Measurements from ENCODE around the gene RNU6-1.

The RNU6-1 gene

DNA sequence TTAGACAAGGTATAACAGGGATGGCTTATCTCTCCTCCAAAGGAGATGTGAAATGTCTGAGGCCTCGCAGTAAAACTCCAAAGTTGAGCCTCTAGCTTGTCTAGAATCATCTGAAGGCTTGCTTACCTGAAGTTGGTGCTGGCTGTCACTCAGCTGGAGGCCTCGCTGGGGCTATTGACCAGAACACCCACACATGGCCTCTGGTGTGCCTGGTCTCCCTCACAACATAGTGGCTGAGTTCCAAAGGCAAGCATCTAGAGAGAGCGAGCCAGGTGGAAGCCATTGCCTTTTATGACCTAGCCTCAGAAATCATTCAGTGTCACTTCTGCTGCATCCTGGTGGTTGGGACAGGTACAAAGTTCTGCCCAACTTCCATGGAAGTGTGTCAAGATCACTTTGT lies 17.4 kb upstream of the RNU6-1 start:
- DNase-seq (ENCODE audit: low spot score), result no peak

DNA sequence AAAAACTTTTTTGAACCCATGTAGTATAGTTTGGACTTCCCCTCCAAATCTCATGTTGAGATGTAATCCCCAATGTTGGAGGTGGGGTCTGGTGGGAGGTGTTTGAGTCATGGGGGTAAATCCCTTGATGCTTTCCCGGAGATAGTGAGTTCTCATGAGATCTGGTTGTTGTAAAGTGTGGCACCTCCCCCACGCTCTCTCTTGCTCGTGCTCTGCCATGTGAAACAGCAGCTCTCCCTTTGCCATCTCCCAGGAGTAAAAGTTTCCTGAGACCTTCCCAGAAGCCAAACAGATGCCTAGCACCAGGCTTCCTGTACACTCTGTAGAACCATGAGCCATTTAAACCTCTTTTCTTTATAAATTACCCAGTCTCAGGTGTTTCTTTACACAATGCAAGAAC lies 16.0 kb upstream of the RNU6-1 start:
- DNase-seq (ENCODE audit: low spot score), result no peak

DNA sequence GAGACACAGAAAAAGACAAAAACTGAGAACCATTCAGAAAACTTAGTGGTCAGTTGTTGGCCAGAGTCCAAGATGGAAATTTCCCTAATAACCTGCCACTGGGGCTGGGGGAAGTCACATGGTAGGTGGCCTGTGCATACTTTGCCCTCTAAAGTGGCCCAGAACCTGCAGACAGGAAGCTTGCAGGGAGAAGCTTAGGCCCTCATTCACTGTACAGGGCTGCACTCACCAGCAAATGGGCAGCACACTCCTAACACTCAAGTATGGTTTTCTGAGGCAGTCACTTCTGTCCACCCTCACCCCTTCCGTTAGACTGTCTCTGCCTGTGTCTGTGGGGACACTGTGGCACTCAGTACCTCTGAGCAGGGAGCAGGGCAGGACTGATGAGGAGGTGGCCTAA lies 14.5 kb upstream of the RNU6-1 start:
- no peak for DNase-seq (ENCODE audit: low spot score)

DNA sequence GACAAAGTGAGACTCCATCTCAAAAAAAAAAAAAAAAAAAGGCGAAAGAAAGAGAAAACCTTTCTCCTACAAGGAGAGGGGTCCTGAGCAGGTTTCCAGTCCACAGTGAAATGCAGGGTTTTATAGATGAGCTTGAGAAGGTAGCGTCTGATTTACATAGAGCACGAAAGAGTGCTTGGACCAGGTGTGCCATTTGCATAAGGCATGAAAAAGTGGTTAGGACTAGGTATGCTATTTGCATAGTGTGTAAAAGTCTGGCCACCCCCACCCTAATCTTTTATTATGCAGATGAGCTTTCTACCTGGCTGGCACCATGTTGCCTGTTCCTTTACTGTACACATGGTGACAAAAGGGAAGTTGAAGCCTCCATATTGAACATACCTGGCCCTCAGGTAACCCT lies 13.6 kb upstream of the RNU6-1 start:
- no peak for DNase-seq (ENCODE audit: low spot score)

DNA sequence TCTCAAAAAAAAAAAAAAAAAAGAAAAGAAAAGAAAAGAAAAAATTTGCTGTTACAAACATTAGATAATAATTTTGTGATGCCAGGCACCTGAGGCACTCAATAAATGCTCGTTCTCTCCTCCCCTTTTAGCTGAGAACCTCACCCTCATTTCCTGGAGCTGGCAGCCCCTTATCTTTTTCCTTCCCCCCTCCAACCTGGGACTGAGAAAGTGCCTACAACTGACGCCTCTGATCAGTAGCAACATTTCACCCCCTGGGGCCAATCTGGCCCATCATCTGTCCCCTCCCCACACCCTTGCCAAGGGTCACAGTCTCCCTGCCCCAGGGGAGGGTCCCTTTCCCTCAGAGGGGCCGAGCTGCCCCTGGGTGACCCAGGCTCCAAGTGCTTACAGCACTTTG lies 12.6 kb upstream of the RNU6-1 start:
- DNase-seq (ENCODE audit: low spot score), result no peak

DNA sequence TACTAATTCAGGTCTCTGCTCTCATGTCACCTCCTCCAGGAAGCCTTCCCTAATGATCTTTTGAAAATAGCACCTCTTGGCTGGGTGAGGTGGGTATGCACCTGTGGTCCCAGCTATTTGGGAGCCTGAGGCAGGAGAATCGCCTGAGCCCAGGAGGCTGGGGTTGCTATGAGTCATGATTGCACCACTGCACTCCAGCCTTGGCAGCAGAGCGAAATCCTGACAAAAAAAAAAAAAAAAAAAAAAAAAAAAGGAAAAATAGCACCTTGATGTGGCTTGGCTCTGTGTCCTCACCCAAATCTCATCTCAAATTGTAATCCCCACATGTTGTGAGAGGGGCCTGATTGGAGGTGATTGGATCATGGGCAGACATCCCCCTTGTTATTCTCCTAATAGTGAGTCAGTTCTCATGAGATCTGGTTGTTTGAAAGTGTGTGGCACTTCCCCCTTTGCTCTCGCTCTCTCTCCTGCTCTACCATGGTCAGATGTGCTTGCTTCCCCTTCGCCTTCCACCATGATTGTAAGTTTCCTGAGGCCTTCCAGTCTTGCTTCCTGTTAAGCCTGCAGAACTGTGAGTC lies 11.2 kb upstream of the RNU6-1 start:
- DNase-seq (ENCODE audit: low spot score), result no peak

DNA sequence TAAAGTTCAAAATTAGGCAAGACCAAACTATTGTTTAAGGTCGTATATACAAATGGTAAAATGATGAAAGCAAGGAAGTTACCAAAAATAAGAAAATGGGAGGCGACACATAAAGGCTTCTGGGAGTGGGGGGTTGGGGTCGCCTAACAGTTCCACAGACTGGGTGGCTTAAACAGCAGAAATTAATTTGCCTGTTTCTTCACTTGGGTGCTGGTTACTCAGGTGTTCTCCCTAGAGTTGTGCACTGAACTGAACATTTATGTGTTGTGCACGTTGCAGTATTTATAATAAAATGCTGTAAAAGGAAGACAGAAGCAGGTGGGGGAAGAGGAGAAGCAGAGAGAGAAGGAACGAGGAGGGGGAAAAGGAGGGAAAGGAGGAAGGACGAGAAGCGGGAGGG lies 10.5 kb upstream of the RNU6-1 start:
- DNase-seq (ENCODE audit: low spot score), result no peak

DNA sequence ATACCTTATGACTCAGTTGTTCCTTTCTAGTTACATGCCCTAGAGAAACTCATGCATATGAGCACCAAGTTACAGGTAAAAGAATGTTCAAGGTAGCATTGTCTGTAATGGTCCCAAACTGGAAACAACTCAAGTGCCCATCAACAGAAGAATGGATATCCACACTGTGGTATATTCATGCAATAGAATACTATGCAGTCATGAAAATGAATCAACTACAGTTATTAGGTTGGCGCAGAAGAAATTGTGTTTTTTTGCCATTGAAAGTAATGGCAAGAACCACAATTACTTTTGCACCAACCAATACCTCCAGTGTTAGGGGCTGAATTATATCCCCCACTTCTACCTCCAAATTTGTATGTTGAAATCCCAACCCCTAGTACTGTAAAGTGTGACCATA lies 9.7 kb upstream of the RNU6-1 start:
- no peak for DNase-seq (ENCODE audit: low spot score)

DNA sequence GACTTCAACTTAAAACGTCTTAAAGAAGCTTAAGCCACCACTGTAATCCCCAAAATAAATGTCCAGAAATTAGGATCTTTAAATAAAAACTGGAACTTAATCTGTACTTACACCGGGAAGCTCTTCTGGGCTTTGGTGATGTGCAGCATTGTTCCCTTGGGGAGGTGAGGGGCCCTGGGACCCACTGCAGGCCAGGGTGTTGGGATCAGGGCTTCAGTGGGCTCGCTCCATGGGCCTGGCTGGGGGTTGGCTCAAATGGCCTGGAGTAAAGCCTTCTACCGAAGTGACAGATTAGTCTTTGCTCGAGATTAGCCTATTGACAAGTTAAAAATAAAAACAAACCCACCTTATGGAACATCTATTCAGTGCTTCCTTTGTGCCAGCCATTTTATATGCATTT lies 6.1 kb upstream of the RNU6-1 start:
- no peak for DNase-seq (ENCODE audit: low spot score)

DNA sequence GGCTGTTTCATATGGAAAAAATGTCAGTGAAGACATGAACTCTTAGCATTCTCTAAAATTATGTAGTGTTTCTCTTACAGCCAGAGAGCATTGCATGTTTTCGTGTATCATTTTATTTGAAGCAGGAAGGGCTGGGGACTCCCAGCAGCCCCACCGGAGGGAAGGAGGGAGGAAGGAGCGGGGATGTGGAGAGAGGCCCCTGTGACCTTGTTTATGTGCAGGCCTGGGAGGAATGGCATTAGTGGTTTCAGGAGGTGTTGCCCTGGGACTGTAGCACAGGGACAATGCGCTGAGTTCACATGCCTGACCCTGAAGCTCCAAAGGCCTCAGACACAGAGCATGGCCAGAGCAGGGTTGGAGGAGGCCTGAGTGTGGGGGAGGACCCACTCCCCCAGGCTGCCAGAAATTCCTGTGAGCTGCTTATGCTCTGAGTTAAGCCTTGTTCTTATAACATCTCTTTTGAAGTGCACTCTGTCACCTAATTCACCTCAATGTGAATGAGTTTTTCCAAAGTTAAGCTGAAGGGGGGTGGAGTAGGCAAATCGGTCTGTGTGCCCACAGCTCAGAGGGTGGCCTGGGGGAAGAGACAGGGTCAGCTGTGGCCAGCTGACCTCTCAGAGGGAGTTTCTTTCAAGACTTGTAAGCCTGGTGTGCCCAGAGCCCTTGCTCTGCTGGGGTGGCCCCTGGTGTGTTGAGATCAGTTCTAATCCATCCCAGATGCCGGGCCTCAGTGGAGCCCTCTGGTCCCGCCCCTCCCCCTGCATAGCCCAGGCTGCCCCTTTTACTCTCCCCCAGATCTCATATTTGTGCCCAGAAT lies 3.9 kb upstream of the RNU6-1 start:
- no peak for DNase-seq (ENCODE audit: low spot score)

DNA sequence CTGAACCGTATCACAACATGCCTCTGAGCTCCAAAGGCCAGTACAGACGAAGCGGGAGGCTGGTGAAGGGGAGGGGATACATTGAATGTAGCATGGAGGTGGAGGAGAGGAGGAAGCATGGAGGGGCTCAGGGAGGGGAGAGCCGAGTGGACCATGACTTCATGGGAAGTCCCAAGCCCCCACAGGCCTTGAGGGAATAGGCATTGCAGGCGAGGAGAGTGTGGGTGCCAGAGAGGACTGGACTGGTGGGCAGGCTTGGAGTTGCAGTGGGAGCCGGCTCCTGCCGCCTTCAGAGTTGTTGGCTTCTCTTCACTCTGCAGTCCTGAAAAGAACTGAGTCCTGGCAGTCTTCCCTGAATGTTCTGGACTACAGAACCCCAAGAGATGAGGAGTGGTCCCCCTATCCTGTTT lies 3.3 kb upstream of the RNU6-1 start:
- no peak for DNase-seq (ENCODE audit: low spot score)

DNA sequence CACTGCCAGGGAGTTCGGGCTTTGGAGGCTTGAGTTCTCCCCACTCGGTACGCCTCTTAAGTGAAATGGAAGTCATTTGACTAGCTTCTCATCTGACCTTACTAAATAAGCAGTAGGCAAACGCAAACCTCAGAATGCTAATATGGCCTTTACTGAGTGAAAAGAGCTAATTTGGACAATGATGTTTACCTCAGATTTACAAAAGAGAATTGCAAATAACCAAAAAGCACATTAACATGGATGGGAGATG lies 1.6 kb upstream of the RNU6-1 start:
- DNase-seq (ENCODE audit: low spot score), result no peak

DNA sequence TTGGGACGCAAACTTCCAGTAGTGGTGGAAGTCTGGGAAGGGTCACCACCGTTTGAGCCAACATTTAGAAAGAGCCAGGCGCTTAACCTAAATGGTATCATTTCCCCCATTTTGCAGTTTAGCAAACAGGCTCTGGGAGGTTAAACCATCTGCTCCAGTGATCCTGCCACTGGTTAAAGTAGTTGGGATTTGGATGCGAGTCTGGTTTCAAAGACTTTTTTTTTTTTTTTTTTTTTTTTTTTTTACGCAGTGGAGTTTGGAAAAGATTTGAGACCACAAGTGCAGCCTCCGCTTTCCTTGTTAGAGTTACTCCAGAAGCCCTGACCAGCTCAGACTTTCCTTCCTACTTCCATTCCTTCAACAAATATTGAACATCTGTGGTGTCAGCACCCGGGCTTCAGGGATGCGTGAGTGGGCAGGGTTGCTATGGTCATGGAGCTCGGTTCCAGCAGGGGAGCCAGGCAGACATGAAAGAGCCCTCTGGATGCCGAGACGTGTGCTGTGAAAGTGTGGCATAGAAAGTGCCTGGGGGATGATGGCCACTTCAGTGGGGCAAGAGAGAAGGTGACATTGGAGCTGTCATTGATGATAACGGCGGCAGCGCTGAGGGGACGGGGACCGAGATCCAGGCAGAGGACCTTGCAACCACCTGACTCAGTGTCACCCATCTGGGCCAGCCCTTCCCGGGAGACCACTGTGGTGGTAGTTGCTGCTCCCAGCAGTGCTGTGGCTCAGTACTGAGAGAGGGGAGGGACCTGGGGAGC lies 1.1 kb upstream of the RNU6-1 start:
- DNase-seq (ENCODE audit: low spot score), result peak; percentile 43

DNA sequence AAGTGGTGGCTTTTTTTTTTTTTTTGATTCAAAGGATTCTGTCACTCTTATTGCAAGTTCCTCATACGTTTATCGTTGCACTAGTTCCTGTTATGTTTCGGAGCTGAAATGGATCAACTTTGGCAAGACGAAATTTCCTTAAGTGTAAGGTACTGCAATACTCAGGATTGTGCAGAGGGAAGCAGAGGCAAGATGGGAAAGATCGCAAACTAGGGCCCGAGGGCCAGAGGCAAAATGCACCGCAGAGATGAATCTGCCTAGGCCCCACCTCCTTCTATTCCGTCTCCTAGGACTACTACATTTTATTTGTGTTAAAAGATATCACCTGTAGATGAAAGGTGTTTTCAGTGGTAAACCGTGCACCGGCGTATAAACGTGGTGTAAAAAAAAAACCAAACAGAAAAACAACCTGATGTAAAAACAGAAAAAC lies 331 bp downstream of the RNU6-1 start:
- DNase-seq (ENCODE audit: low spot score), result no peak

DNA sequence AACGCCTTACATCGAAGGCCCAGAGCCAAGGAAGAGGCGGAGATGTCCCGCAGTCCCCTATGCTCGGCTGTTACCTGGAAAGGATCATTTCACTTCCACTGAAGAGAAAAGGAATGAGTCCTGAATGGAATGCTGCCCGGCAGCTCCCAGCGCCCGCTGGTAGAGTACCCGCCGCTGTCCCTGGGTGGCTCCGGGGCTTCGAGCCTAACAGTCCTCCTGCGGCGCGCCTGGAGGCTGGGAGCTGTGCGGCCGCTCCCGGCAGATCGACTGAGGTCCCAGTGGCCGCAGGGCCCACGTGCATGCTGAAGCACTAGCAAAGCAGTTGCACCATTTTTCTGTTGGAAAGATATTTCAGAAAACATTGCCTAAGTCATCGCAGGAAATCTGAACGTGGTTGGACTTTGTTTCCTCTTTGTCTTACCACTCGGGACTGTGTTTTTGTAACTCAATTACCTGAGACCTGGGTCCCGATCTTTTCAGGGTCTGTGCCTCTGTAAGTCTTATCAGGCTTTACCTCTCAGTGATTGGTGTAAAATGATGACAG lies 984 bp downstream of the RNU6-1 start:
- peak; percentile 44 for DNase-seq (ENCODE audit: low spot score)

DNA sequence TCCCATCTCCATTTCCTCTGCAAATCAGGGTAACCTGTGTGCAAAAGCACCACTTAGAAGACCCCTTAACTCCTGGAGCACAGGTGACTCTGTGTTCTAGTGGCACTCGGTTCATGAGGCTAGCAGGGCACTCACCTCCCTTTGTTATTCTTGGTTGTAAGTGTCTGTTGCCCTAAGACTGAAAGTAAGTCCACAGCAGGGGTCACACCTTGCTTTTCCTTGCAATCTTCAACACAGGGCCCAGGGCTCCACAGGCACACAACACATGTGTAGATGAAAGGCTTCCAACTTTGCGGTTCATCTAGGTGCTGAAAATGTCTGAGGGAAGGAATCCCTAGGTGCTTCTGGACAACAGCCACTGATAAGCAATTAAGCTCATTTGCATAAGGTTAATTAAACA lies 2.9 kb downstream of the RNU6-1 start:
- DNase-seq (ENCODE audit: low spot score), result no peak

DNA sequence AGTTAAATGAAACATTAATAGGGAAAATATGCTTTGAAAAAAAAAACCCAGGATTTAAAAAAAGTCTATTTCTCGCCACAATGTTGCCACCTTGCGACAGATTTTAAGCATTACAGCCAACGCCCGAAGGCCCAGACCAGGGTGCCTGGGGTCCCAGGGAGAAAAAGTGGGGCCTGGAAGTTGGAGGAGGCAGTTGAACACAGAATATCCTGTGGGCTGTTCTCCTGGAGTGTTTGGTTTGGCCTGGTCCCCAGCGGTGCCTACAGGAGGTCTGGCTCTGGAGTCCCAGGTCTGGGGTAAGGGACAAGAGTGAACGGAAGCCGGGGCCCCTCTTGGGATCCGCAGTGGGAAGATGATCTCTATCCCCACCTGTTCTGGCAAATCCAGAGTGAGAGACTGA lies 3.4 kb downstream of the RNU6-1 start:
- peak; percentile 57 for DNase-seq (ENCODE audit: low spot score)

DNA sequence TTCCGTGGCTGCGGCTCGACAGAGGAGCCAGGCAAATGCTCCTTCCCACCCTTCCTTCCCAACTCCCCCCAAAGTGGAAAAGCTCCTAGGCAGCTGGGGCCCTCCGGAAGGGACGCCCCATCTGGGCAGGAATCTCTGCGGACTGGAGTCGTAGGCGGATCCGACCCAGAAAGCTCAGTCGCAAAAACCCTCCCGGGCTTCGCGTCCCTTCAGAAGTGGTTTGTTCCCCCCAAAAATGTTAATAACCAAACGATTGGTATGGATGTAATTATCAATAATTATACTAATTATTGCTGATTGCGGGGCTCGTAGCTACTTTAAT lies 3.8 kb downstream of the RNU6-1 start:
- DNase-seq (ENCODE audit: low spot score), result no peak

DNA sequence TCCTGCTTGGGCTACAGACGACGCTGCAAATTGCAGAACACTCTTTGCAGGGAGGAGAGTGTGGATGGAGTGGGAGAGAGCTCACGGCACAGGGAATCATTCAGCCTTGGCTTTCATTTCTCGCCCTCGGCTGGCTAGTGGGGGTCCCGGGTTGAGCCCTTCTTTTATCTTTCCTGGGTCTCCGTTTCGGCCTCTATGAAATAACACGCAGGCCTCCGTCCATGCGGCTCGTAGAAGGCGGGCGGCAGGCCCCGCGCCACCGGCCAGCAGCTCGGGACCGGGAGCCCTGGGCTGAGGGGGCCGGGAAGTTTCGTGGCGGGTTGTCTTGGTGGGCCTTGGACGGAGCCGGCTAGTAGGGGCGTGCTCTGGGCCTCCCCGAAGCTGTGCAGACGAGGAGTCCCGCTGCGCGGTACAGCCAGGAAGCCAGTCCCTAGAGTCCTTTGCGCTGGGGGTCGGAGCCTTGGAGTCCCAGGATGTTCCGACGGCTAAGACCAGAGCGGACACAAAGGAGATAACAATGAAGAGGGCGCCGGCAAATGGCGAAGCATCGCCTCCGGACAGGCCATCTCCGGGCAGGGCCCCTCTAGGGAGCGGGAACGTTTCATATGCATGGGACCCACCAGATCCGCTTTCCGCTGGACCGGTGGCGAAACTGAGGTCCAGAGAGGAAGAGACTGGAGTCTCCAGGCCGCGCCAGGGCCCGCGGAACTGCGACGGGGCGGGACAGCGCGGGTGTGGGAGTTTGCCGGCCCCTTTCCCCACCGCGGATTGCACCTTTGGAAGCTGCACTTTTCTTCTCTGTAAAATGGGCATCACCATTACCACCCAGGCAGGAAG lies 4.3 kb downstream of the RNU6-1 start:
- no peak for DNase-seq (ENCODE audit: low spot score)

DNA sequence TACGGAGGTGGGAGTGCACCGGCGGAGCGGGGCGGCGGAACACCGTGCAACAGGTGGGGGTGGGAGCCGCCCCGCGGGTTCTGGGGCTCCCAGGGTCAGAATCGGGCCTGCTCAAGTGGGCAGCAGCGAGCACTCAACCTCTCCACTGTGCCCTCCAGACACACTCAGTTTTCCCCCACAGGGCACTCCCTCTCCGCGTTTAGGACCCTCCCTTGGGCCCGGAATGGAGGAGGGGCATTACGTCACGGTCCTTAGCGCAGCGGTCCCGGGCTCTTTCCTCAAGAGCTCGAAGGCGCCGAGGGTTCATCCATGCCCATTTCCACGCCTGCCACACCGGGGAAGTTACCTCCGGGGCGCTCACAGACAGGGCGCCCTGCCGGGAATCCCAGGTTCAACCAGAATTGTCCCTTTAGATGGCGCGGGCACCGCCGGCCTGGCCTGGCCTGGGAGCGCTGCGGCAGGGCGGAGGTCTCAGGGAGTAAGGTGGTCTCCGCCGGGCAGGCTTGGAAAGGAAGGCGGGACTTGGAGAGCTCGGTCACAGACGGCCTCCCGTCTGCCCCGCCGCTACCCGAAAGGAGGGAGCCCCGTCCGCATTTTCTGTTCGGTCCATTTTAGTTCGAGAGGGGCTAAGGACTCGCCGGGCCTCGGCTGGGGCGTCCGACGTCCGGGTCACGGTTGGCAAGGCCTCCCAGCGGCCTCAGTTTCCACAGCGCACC lies 5.1 kb downstream of the RNU6-1 start:
- no peak for DNase-seq (ENCODE audit: low spot score)

DNA sequence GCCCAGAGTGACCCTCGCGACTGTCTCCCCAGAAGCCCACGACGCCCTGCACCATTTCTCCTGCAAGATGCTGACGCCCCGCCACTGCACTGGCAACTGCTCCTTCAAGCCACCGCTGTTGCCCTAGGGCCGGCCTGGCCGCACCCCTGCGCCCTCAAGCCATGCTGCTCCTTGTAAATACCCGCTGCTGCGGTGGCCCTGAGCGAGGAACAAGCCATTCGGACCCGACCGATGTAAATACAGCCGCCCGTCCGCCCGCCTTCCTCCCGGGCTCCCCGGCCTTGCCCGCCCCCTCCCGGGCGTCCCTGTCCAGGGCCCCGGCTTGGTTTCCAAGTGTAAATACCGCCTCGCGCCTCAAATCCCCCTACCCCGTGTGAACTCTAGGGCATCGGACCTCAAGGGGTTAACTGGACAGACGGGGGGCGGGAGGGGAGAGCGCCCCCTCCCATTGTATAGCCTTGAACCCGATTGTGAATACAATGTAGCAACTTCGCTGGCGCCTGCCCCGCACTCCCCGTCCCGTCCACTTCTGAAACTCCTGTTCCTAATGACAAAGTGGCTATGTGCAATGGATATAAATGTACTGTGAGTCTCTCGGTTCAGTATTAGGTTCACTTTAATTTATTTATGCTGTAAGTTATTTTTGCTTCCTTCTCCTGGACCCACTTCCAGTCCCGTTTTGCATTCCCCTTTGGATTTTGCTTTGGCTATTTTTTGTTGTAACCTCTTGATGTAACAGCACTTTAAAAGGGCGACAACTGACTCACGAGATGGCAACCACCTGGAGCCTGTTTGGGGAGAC lies 5.9 kb downstream of the RNU6-1 start:
- DNase-seq (ENCODE audit: low spot score), result no peak
